ENCODE measurements around the gene RALGAPB. TPM values are rescaled to one million over a fixed set of nuclear protein-coding genes. Genes with fewer than 3 reads are reported as not detected.
"Not testable (repeated sequence)": the region's sequence is repeated elsewhere in the genome, so short reads cannot be mapped to it uniquely, and the experiment has no call there.

The RALGAPB gene
- total and polyA plus RNA-seq, 4 donors = 9.0 to 58.5 (median 21.3) TPM

GRCh38 chr20:38461569-38461968 is 11.1 kb upstream of the RALGAPB start:
- WGBS, 2 donors = 88 to 93% methylated on average over 14 to 30 of the region's 30 CpGs
- not testable (repeated sequence) for H3K27ac ChIP-seq (ENCODE audit: low read depth in 1 of 2, low read length in 1 of 2); DNase-seq; H3K9ac ChIP-seq (ENCODE audit: insufficient read depth in 1 of 2, low read length in 2 of 2); H3K36me3 ChIP-seq (ENCODE audit: control insufficient read depth in 4 of 4, insufficient read depth in 4 of 4, low read length in 4 of 4); ATAC-seq (ENCODE audit: insufficient read depth, low FRiP score); H3K27me3 ChIP-seq (ENCODE audit: control insufficient read depth in 3 of 3, insufficient read depth in 3 of 3, low read length in 2 of 3); H3K9me3 ChIP-seq (ENCODE audit: control insufficient read depth in 4 of 4, insufficient read depth in 3 of 4, low read length in 3 of 4); H3K4me1 ChIP-seq (ENCODE audit: control insufficient read depth in 5 of 5, insufficient read depth in 5 of 5, low read length in 5 of 5); H3K4me3 ChIP-seq

- H3K9ac ChIP-seq (ENCODE audit: insufficient read depth in 1 of 2, low read length in 2 of 2) = no peak overlapping the region
- no peaks in the 10 kb centered on the region for H3K4me1 ChIP-seq (ENCODE audit: control insufficient read depth in 5 of 5, insufficient read depth in 5 of 5, low read length in 5 of 5)
- ATAC-seq (ENCODE audit: insufficient read depth, low FRiP score) (no peak), DNase-seq (no peak)
- H3K36me3 ChIP-seq (ENCODE audit: control insufficient read depth in 4 of 4, insufficient read depth in 4 of 4, low read length in 4 of 4) = no peaks in the 10 kb centered on the region
- H3K27me3 ChIP-seq (ENCODE audit: control insufficient read depth in 3 of 3, insufficient read depth in 3 of 3, low read length in 2 of 3) = no peaks in the 10 kb centered on the region
- H3K9me3 ChIP-seq (ENCODE audit: control insufficient read depth in 4 of 4, insufficient read depth in 3 of 4, low read length in 3 of 4) = peaks cover 0 to 1% (median 0%) of the 10 kb centered on the region in 4 donors
- no peak for TF ChIP-seq CTCF (IDR thresholded peaks at IDR 0.05; ENCODE audit: control extremely low read depth, extremely low read depth)
- WGBS, 2 donors = 72 to 76% methylated on average over 2 of the region's 2 CpGs
- no peak overlapping the region for H3K4me3 ChIP-seq
- no peak overlapping the region for H3K27ac ChIP-seq (ENCODE audit: low read depth in 1 of 2, low read length in 1 of 2)
Observed at GRCh38 chr20:38466171-38466570, 6.5 kb upstream of the RALGAPB start.

GRCh38 chr20:38466983-38467382 is 5.7 kb upstream of the RALGAPB start:
- Histone ChIP-seq H3K36me3 (ENCODE audit: control insufficient read depth in 4 of 4, insufficient read depth in 4 of 4, low read length in 4 of 4) (no peaks in the 10 kb centered on the region), H3K27me3 (ENCODE audit: control insufficient read depth in 3 of 3, insufficient read depth in 3 of 3, low read length in 2 of 3) (no peaks in the 10 kb centered on the region), H3K4me1 (ENCODE audit: control insufficient read depth in 5 of 5, insufficient read depth in 5 of 5, low read length in 5 of 5) (no peaks in the 10 kb centered on the region), H3K4me3 (no peak overlapping the region), H3K9me3 (ENCODE audit: control insufficient read depth in 4 of 4, insufficient read depth in 3 of 4, low read length in 3 of 4) (peaks cover 0 to 1% (median 0%) of the 10 kb centered on the region in 4 donors), H3K9ac (ENCODE audit: insufficient read depth in 1 of 2, low read length in 2 of 2) (no peak overlapping the region), H3K27ac (ENCODE audit: low read depth in 1 of 2, low read length in 1 of 2) (no peak overlapping the region)
- ATAC-seq (ENCODE audit: insufficient read depth, low FRiP score) = no peak
- no peak for DNase-seq
- TF ChIP-seq CTCF (IDR thresholded peaks at IDR 0.05; ENCODE audit: control extremely low read depth, extremely low read depth) = no peak
- WGBS, 2 donors = 80 to 93% methylated on average over 3 of the region's 3 CpGs

- peaks cover 4 to 15% (median 5%) of the 10 kb centered on the region in 5 donors for H3K4me1 ChIP-seq (ENCODE audit: control insufficient read depth in 5 of 5, insufficient read depth in 5 of 5, low read length in 5 of 5)
- WGBS, 2 donors = 56 to 71% methylated on average over 1 of the region's 1 CpG
- H3K9ac ChIP-seq (ENCODE audit: insufficient read depth in 1 of 2, low read length in 2 of 2) = no peak overlapping the region
- no peak overlapping the region for H3K4me3 ChIP-seq
- no peak for TF ChIP-seq CTCF (IDR thresholded peaks at IDR 0.05; ENCODE audit: control extremely low read depth, extremely low read depth)
- DNase-seq (no peak), ATAC-seq (ENCODE audit: insufficient read depth, low FRiP score) (no peak)
- H3K36me3 ChIP-seq (ENCODE audit: control insufficient read depth in 4 of 4, insufficient read depth in 4 of 4, low read length in 4 of 4) = no peaks in the 10 kb centered on the region
- no peaks in the 10 kb centered on the region for H3K27me3 ChIP-seq (ENCODE audit: control insufficient read depth in 3 of 3, insufficient read depth in 3 of 3, low read length in 2 of 3)
- no peaks in the 10 kb centered on the region for H3K9me3 ChIP-seq (ENCODE audit: control insufficient read depth in 4 of 4, insufficient read depth in 3 of 4, low read length in 3 of 4)
- H3K27ac ChIP-seq (ENCODE audit: low read depth in 1 of 2, low read length in 1 of 2) = peak overlapping the region in 1 of 2 donors; percentile 12
Observed at GRCh38 chr20:38471245-38471644, 1.4 kb upstream of the RALGAPB start.

All from lung (tissue), 12 donors.